LNCAP (cell line): ENCODE data around the gene DOCK2.

Experiments
- CTCF ChIP-seq: fragments of 450-650 bp; IDR thresholded peaks from 2 replicates; pipeline ENCODE4 v1.5.1; 2017; ENCODE audit warnings: mild to moderate bottlenecking

DOCK2 gene

GRCh38 chr5:169637085-169637548 lies at the start of gene DOCK2:
DOCK2 (plus strand) TSS chr5:169637275; CDS start chr5:169637327, 52 bp downstream.
- TF ChIP-seq CTCF, result no peak

GRCh38 chr5:169590602-169591001 lies 46.5 kb upstream of the DOCK2 start:
- no peak for TF ChIP-seq CTCF

- TF ChIP-seq CTCF, result no peak
Measured at GRCh38 chr5:169591636-169592035, 45.4 kb upstream of the DOCK2 start.

GRCh38 chr5:169592937-169593650 lies 44.0 kb upstream of the DOCK2 start:
- no peak for TF ChIP-seq CTCF

GRCh38 chr5:169595172-169595820 lies 41.8 kb upstream of the DOCK2 start:
- TF ChIP-seq CTCF, result no peak

GRCh38 chr5:169599451-169599850 lies 37.6 kb upstream of the DOCK2 start:
- no peak for TF ChIP-seq CTCF

GRCh38 chr5:169602535-169602934 lies 34.5 kb upstream of the DOCK2 start:
- TF ChIP-seq CTCF, result no peak
